LNCaP clone FGC (cell line): ENCODE results near the gene AICDA.

Experiments
- DNase-seq: peaks from one replicate; pipeline ENCODE4 v3.0.0-alpha.2; 2011; ENCODE audit warnings: low read depth
- H3K4me3 ChIP-seq: 2 replicates; pipeline ENCODE4 v1.5.1; 2011; ENCODE audit warnings: mild to moderate bottlenecking, low read depth, low read length, control low read depth
- TF ChIP-seq, protein P1 (sequence below): IDR thresholded peaks from 2 replicates; pipeline ENCODE4 v1.5.1; 2012; ENCODE audit warnings: mild to moderate bottlenecking; ENCODE audit not compliant: control insufficient read depth, insufficient read depth; ENCODE audit errors: extremely low read depth

The AICDA gene

DNA sequence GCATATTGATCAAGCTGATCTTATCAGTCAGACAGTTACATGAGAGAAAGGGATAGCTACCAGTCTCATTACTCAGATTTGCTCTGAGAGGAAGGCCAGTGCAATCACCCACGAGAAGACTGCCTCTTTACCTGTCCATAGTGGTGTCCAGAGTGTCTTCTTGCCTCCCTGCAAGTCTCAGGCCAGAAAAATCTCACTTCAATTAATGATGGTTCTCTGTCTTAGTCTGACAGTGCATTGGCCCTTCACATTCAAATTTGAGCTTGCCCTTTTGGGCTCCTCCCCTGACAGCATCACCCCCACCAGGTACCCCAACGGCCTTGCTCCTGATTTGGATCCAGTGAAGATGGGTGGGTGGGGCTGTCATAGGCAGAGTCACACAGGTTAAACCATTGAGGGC lies at the start of gene AICDA:
Gene AICDA (minus strand): TSS at position 231 of the 400 bp plus-strand sequence. CDS start 92 bp downstream, at position 139.
- TF ChIP-seq, protein P1, sequence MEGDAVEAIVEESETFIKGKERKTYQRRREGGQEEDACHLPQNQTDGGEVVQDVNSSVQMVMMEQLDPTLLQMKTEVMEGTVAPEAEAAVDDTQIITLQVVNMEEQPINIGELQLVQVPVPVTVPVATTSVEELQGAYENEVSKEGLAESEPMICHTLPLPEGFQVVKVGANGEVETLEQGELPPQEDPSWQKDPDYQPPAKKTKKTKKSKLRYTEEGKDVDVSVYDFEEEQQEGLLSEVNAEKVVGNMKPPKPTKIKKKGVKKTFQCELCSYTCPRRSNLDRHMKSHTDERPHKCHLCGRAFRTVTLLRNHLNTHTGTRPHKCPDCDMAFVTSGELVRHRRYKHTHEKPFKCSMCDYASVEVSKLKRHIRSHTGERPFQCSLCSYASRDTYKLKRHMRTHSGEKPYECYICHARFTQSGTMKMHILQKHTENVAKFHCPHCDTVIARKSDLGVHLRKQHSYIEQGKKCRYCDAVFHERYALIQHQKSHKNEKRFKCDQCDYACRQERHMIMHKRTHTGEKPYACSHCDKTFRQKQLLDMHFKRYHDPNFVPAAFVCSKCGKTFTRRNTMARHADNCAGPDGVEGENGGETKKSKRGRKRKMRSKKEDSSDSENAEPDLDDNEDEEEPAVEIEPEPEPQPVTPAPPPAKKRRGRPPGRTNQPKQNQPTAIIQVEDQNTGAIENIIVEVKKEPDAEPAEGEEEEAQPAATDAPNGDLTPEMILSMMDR = no peak
- DNase-seq = no peak

DNA sequence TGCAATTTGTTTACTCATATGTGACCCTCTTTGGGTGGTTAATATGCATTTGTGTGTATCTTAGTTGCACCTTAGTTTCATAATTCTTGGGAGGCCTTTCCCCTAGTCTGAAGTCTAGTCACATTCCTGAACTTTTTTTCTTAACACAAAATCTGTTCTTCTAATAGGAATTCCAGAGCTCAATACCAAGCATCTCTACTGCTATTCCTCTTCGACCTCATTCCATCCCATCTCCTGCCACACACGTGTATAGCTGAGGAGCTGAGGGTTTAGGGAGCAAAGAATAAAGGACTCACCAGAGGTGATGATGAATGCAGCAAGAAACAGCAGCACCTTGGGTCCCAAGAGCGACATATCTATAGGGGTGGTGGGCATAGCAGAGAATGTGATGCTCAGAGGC lies 49.1 kb upstream of the AICDA start:
- no peak overlapping the region for H3K4me3 ChIP-seq
- TF ChIP-seq, protein P1 = no peak
- DNase-seq = no peak

More for the DNA sequence above, at the start of gene AICDA:
- H3K4me3 ChIP-seq = no peak within 1 kb of the TSS

DNA sequence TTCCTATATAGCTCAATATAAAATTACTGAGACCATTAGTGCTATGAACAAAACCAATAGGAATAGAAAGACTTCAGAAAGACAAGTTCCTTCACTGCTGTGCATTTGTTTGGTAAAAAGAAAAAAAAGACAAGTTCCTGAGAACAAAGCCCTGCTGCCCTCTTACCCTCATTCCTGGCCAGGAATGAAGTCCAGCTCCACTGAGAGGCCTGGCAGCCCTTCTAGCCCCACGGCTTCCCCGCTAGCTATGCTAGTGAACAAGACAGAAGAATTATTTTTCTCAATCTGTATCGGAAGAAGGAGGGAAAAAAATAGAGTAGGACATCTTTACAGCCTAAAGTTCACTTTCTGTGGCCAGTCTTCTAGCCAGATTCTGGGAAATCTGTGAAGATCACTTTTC lies 48.4 kb upstream of the AICDA start:
- H3K4me3 ChIP-seq = no peak overlapping the region
- TF ChIP-seq, protein P1 = no peak
- no peak for DNase-seq

DNA sequence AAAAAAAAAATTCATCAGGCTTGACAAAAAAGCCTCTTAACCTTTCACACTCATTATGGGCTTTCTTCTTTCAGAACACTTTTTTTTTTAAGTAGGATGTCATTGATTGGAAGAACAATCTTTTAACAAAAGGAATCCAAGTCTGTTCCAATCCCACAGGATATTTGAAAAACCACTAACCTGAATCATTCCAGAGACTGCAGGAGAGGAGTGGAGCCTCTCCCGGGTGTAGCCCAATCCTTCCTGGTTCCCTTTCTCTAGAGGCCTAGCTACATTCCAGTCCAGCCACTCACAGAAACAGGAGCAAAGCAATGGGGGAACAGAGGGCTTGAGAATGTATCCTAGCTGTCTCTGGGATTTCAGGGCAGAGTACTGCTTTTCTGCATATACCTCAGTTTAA lies 45.7 kb upstream of the AICDA start:
- no peak for DNase-seq
- TF ChIP-seq, protein P1 = no peak
- H3K4me3 ChIP-seq = no peak overlapping the region

DNA sequence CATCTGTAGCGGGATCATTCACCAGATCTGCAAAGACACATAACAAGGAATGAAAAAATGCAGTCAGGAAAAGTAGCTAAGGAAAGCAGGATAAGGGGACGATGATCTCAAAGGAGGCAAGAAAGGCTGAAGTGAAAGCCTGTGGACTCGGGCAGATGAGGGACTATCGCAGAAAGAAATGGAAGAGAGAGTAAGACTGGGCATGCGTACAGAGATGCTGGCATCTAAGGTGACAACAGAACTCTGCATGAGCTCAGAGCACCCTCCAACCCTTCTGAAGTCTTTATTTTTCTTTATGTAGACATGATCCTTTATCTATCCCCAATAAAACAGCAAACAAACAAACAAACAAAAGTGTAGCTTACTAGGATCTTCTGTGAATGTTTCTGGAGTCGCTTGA lies 42.8 kb upstream of the AICDA start:
- H3K4me3 ChIP-seq = no peak overlapping the region
- no peak for DNase-seq
- TF ChIP-seq, protein P1 = no peak

DNA sequence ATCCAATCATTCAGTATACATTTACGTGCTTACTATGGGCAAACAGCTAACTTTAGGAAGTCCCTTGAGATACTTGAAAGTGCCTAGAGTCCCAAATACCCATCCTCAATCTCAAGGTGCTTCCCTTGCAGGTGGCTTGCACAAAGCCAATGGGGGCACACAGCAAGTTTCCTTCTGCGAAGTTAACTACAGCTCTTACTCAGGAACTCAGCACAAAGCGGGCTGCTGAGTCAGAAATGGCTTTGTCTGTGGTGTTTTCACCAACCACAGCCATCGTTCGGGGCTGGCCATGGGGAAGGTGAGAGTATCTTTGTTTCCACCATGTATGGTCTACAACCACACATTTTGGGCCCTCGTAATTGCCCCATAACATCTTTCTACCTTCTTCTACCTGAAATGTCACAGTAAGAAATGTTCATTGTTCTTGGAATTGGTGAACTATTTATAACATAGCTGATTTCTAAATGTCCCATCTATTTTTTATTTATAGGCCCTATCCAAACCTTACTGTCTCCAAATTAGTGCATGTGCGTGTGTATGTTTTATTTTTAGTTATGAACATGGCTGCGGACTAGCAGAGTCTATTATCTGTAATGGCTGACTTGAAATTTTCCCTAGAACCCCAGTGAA lies 36.0 kb upstream of the AICDA start:
- DNase-seq = no peak
- H3K4me3 ChIP-seq = no peak overlapping the region
- TF ChIP-seq, protein P1 = no peak

DNA sequence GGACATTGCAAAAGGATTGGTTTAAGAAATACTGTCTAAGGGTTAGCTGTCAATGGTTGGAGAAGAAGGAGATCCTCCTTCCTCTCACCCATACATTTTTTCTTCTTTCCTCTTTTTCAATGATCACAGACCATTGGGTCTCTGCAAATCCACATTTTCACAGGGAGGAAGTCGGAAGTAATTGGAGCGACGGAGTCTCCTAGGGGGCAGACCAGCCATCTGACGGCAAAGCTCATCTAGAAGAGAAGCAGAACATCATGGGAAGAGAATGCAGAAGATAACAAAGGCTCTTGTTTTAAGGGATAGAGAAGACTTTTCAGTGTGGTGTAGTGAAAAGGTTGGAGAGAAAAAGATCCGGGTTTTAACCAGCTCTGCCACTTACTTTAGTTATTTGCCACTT lies 35.3 kb upstream of the AICDA start:
- no peak for DNase-seq
- TF ChIP-seq, protein P1 = no peak
- H3K4me3 ChIP-seq = no peak overlapping the region
